Heart left ventricle (tissue), 16 donors: ENCODE measurements around the gene RPL32. TPM values are rescaled to one million over a fixed set of nuclear protein-coding genes. Genes with fewer than 3 reads are reported as not detected.
A peak's percentile ranks its signal among the peaks of the same experiment; 100 is the strongest.
"Not testable (repeated sequence)": the region's sequence is repeated elsewhere in the genome, so short reads cannot be mapped to it uniquely, and the experiment has no call there.

Experiments used
- ATAC-seq, 4 donors: fragments of 200-7000 bp; cut with Tn5 transposase; one replicate each; pipeline ENCODE4 v1.9.1; 2020 to 2022; ENCODE audit warnings: moderate library complexity in 4 of 4, mild to moderate bottlenecking in 3 of 4, moderate number of reproducible peaks in 1 of 4
- DNase-seq, 5 donors: peaks; one replicate each; pipeline ENCODE4 v3.0.0-alpha.2; 2020
- H3K27ac ChIP-seq, 12 donors: fragments of 200-600 bp; sonication (generic) in 4 of 12; one replicate each; pipeline versions ENCODE4 v1.5.0 to v1.8.0; 2016 to 2022; ENCODE audit warnings: mild to moderate bottlenecking in 2 of 12
- H3K27me3 ChIP-seq, 9 donors: fragments of 200-600 bp; sonication (generic) in 2 of 9; one replicate each; pipeline versions ENCODE4 v1.5.1 to v1.8.0; 2016 to 2022; ENCODE audit warnings: mild to moderate bottlenecking in 3 of 9
- H3K36me3 ChIP-seq, 9 donors: fragments of 200-600 bp; sonication (generic) in 2 of 9; one replicate each; pipeline versions ENCODE4 v1.5.0 to v1.8.0; 2018 to 2022; ENCODE audit warnings: mild to moderate bottlenecking in 2 of 9
- H3K4me1 ChIP-seq, 12 donors: fragments of 200-600 bp; sonication (generic) in 4 of 12; one replicate each; pipeline versions ENCODE4 v1.5.0 to v1.8.0; 2016 to 2022; ENCODE audit warnings: mild to moderate bottlenecking in 3 of 12
- H3K4me3 ChIP-seq, 12 donors: fragments of 200-600 bp; sonication (generic) in 4 of 12; one replicate each; pipeline versions ENCODE4 v1.5.0 to v1.8.0; 2017 to 2022; ENCODE audit warnings: mild to moderate bottlenecking in 9 of 12, moderate library complexity in 4 of 12
- H3K9me3 ChIP-seq, 12 donors: fragments of 200-600 bp; sonication (generic) in 4 of 12; one replicate each; pipeline versions ENCODE4 v1.5.0 to v1.8.0; 2016 to 2022; ENCODE audit warnings: mild to moderate bottlenecking in 1 of 12
- CTCF ChIP-seq, 12 donors: fragments of 200-600 bp; sonication (generic) in 4 of 12; IDR thresholded peaks; one replicate each; pipeline versions ENCODE4 v1.5.0 to v1.8.0; 2018 to 2022; ENCODE audit warnings: antibody characterized with exemption in 12 of 12, mild to moderate bottlenecking in 5 of 12
- POLR2A ChIP-seq, 2 donors: fragments of 450-650 bp; IDR thresholded peaks; one replicate each; pipeline ENCODE4 v1.6.1; 2017; ENCODE audit warnings: antibody characterized with exemption in 2 of 2, mild to moderate bottlenecking in 2 of 2, moderate library complexity in 2 of 2
- whole genome bisulfite sequencing, 4 donors: extraction: QIAGEN DNeasy Blood & Tissue Kit in 2 of 4; methylation state at CpG; one replicate each; pipeline versions ENCODE4 v1.1.5 to v1.1.7; 2013 to 2018; 5-methylcytosine and 5-hydroxymethylcytosine counted together
- intact Hi-C, 10 donors: fragments of 100-400 bp; cut with DNase I; formaldehyde crosslinking; loops; one replicate each; pipeline versions ENCODE4 v1.11.1 to v1.14.2; 2022
- polyA plus RNA-seq, 2 donors: library from polyadenylated mRNA; stranded (reverse); fragments of 200-250 nt; gene quantifications; one replicate each; pipeline ENCODE4 v1.2.3, GENCODE V29; 2013
- total RNA-seq, 9 donors: library from RNA; depleted of rRNA in 2 of 9; stranded (reverse); fragments of >200 nt in 2 of 9; fragmentation: NEBNext Ultra II Directional in 3 of 9; extraction: Animal tissue kit (Norgen Biotek cat#: 25700) in 3 of 9; gene quantifications; one replicate each; pipeline versions ENCODE4 v1.1.0 to v1.2.4, GENCODE V29; 2016 to 2023
- donor health status: ischemic (EF 13 %, LVEDD 7.1; RV severe dilation, severe dysfunction).
- donor health status: healthy with polysubstance abuse.
- donor health status: DM: no; HTN: yes; CAD: no.
- donor health status: DM: no; HTN: no; CAD: no.
- donor health status: ischemic (EF 25% LVEDD 6.9; RV normal size, moderate dysfunction).
- donor health status: ischemic (EF 25% LVEDD 5.7; RV mildly dilated, moderate dysfunction).
- donor health status: healthy.
- donor health status: DM: yes; HTN: yes; CAD: no.
- donor health status: ischemic (EF 35%, LVEDD 5.7; RV mildly dilated, moderate dysfunction).
- donor health status: nonischemic (EF 11% LVEDD 7.7; RV severe dilation, severe dysfunction).
- donor health status: DM: yes; HTN: yes; CAD: no.
- donor health status: PGD.
- donor health status: ischemic (EF 29% LVEDD 5.4; RV normal size, mild dysfunction).
- donor health status: nonischemic (EF 23%, LVEDD 6.1; RV moderate dilation, normal function).

RPL32 gene
- total and polyA plus RNA-seq, 11 donors = 377 to 1,620 (median 997) TPM

GRCh38 chr3:12859840-12860239 lies 18.5 kb upstream of the RPL32 start:
- Histone ChIP-seq H3K4me3 (no peak overlapping the region), H3K27me3 (no peaks in the 10 kb centered on the region), H3K27ac (peak overlapping the region in 1 of 12 donors; percentile 5), H3K36me3 (no peaks in the 10 kb centered on the region), H3K4me1 (peaks cover 0 to 4% (median 0%) of the 10 kb centered on the region in 12 donors), H3K9me3 (no peaks in the 10 kb centered on the region)
- intact Hi-C loops = loop anchor here in 5 of 10 donors (10.0 kb wide), 4 partner anchors 125 to 795 kb away; no protein-coding TSS in a partner anchor
- WGBS, 4 donors = 66 to 78% (median 71%) methylated on average over 7 of the region's 7 CpGs
- ATAC-seq = peak in 1 of 4 donors; percentile 20
- TF ChIP-seq POLR2A (IDR thresholded peaks at IDR 0.05) = no peak
- peak in 1 of 5 donors; percentile 17 for DNase-seq

GRCh38 chr3:12856626-12857025 lies 15.3 kb upstream of the RPL32 start:
- H3K27ac ChIP-seq = no peak overlapping the region
- 87 to 95% (median 93%) methylated on average over 5 of the region's 5 CpGs for WGBS, 4 donors
- peaks cover 0 to 4% (median 0%) of the 10 kb centered on the region in 12 donors for H3K4me1 ChIP-seq
- TF ChIP-seq CTCF (IDR thresholded peaks at IDR 0.05) (no peak), POLR2A (IDR thresholded peaks at IDR 0.05) (no peak)
- no peaks in the 10 kb centered on the region for H3K27me3 ChIP-seq
- H3K36me3 ChIP-seq = no peaks in the 10 kb centered on the region
- H3K9me3 ChIP-seq = no peaks in the 10 kb centered on the region
- no peak overlapping the region for H3K4me3 ChIP-seq
- intact Hi-C loops = no loop called here
- ATAC-seq = peak in 1 of 4 donors; percentile 5
- DNase-seq = no peak

- 66 to 73% (median 69%) methylated on average over 4 of the region's 4 CpGs for WGBS, 4 donors
- TF ChIP-seq POLR2A (IDR thresholded peaks at IDR 0.05) = no peak
- TF ChIP-seq CTCF (IDR thresholded peaks at IDR 0.05) = no peak
- Histone ChIP-seq H3K27ac (no peak overlapping the region), H3K4me3 (no peak overlapping the region), H3K36me3 (no peaks in the 10 kb centered on the region), H3K4me1 (peaks cover 0 to under 1% (median 0%) of the 10 kb centered on the region in 12 donors), H3K9me3 (no peaks in the 10 kb centered on the region), H3K27me3 (no peaks in the 10 kb centered on the region)
- ATAC-seq (no peak), DNase-seq (no peak)
- intact Hi-C loops = no loop called here
Observed at GRCh38 chr3:12854565-12854964, 13.2 kb upstream of the RPL32 start.

- 63 to 81% (median 70%) methylated on average over 2 of the region's 2 CpGs for WGBS, 4 donors
Observed at GRCh38 chr3:12853847-12854246, 12.5 kb upstream of the RPL32 start.

GRCh38 chr3:12852201-12852600 lies 10.8 kb upstream of the RPL32 start:
- TF ChIP-seq CTCF (IDR thresholded peaks at IDR 0.05) (no peak), POLR2A (IDR thresholded peaks at IDR 0.05) (no peak)
- no peak for ATAC-seq
- Histone ChIP-seq H3K36me3 (no peaks in the 10 kb centered on the region), H3K27ac (no peak overlapping the region), H3K9me3 (no peaks in the 10 kb centered on the region), H3K4me3 (no peak overlapping the region), H3K27me3 (no peaks in the 10 kb centered on the region), H3K4me1 (no peaks in the 10 kb centered on the region)
- 79 to 90% (median 86%) methylated on average over 3 of the region's 3 CpGs for WGBS, 4 donors
- intact Hi-C loops = no loop called here
- no peak for DNase-seq

More at GRCh38 chr3:12853847-12854246, 12.5 kb upstream of the RPL32 start:
- H3K27me3 ChIP-seq, H3K4me1 ChIP-seq, DNase-seq, intact Hi-C loops, H3K9me3 ChIP-seq, H3K36me3 ChIP-seq, H3K27ac ChIP-seq, H3K4me3 ChIP-seq: not testable (repeated sequence)
- ATAC-seq = peak in 1 of 4 donors; percentile 15
